HG03432 (cell line): ENCODE measurements around the gene BRMS1L.
"Not testable (repeated sequence)": the region's sequence is repeated elsewhere in the genome, so short reads cannot be mapped to it uniquely, and the experiment has no call there.

Experiments used
- ATAC-seq: cut with Tn5 transposase; IDR thresholded peaks from one replicate; pipeline ENCODE4 v1.9.1; 2021; ENCODE audit warnings: mild to moderate bottlenecking, moderate library complexity; ENCODE audit not compliant: unreplicated experiment

BRMS1L gene

GRCh38 chr14:35819591-35820540, 6.3 kb upstream of the BRMS1L start:
- ATAC-seq: no peak

GRCh38 chr14:35821564-35822411, 4.3 kb upstream of the BRMS1L start:
- ATAC-seq: no peak

- no peak for ATAC-seq
Measured at GRCh38 chr14:35822501-35822900, 3.6 kb upstream of the BRMS1L start.

- ATAC-seq: not testable (repeated sequence)
Measured at GRCh38 chr14:35824446-35825165, 1.5 kb upstream of the BRMS1L start.

GRCh38 chr14:35825968-35826217, 245 bp upstream of the BRMS1L start:
- ATAC-seq: no peak

- no peak for ATAC-seq
Measured at GRCh38 chr14:35826952-35827416, 846 bp downstream of the BRMS1L start.

GRCh38 chr14:35827678-35828472, 1.7 kb downstream of the BRMS1L start:
- no peak for ATAC-seq

- ATAC-seq: no peak
Measured at GRCh38 chr14:35829449-35829848, 3.3 kb downstream of the BRMS1L start.

- ATAC-seq: no peak
Measured at GRCh38 chr14:35835208-35835982, 9.3 kb downstream of the BRMS1L start.

- not testable (repeated sequence) for ATAC-seq
Measured at GRCh38 chr14:35841704-35842103, 15.6 kb downstream of the BRMS1L start.

- not testable (repeated sequence) for ATAC-seq
Measured at GRCh38 chr14:35842245-35842644, 16.1 kb downstream of the BRMS1L start.

GRCh38 chr14:35844494-35844893, 18.4 kb downstream of the BRMS1L start:
- no peak for ATAC-seq

- no peak for ATAC-seq
Measured at GRCh38 chr14:35847636-35848035, 21.5 kb downstream of the BRMS1L start.

- no peak for ATAC-seq
Measured at GRCh38 chr14:35849122-35849521, 23.0 kb downstream of the BRMS1L start.

- no peak for ATAC-seq
Measured at GRCh38 chr14:35851823-35852222, 25.7 kb downstream of the BRMS1L start.

- no peak for ATAC-seq
Measured at GRCh38 chr14:35853225-35853624, 27.1 kb downstream of the BRMS1L start.

- ATAC-seq: no peak
Measured at GRCh38 chr14:35854696-35855270, 28.6 kb downstream of the BRMS1L start.

- peak; percentile 99 for ATAC-seq
Measured at GRCh38 chr14:35855876-35856481, 29.8 kb downstream of the BRMS1L start.
